ENCODE data around the gene TEX10.

TEX10 gene

GRCh38 chr9:100284247-100284646 is 68.5 kb downstream of the TEX10 start:
- DNase-seq (ENCODE audit: low read depth) = no peak

GRCh38 chr9:100282388-100282719 is 70.4 kb downstream of the TEX10 start:
- DNase-seq (ENCODE audit: low read depth) = no peak

- DNase-seq (ENCODE audit: low read depth) = no peak
These were observed 70.9 kb downstream of the TEX10 start for GRCh38 chr9:100281676-100282387.

- no peak for DNase-seq (ENCODE audit: low read depth)
These were observed 71.7 kb downstream of the TEX10 start for GRCh38 chr9:100281066-100281465.

DNA sequence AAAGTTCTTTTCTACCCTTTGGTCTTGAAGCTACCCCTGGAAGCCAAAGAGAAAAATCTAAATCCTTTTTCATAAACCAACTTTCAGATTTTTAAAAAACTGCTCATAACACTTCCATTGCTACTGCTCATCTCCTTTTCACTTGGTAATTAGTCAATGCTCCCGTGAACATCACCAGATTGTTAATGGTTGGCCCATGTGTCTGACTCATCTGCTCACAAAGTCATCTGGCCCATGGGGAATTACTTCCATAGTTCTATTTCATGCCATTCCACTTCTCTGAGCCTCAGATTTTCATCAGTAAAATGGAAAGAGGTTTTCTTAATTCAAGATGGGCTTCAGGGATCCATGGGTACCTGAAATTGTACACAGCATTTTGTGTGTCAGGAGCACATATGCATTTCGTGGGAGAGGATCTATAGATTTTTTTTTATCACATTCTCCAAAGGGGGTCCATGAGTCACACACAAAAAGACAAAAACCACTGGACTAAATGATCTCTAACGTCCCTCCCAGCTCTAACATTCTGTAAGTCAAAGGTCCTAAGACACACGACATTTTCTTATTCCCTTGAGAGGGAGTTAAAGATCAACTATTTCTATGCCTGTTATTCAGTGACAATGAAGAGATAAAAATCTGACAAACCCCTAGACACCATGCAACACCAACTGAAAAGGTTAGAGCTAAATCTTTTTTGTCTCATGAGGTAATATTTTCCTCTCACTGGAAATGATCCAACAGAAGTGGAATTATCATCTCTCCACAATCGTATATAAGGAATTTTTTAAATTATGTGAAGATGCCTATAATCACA is 75.4 kb downstream of the TEX10 start:
- DNase-seq (ENCODE audit: low read depth) = peak; percentile 58

DNA sequence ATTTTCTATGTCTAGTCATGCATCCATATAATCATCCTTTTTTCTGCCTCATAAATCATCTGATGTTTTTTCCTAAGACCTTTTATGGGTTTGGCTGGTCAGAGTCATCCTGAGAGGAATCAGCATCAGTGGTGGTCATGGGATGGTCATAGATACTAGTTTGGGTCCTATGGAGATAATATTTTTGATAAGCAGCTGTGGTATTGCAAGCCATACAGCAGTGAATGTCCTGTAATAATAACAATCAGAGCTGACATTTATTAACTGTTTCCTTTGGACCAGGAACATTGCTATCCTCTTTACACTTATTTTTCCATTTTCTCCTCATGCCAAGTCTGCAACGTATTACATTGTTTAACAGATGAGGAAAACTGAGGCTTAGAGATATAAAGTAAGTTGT is 83.1 kb downstream of the TEX10 start:
- DNase-seq (ENCODE audit: low read depth) = peak; percentile 9

DNA sequence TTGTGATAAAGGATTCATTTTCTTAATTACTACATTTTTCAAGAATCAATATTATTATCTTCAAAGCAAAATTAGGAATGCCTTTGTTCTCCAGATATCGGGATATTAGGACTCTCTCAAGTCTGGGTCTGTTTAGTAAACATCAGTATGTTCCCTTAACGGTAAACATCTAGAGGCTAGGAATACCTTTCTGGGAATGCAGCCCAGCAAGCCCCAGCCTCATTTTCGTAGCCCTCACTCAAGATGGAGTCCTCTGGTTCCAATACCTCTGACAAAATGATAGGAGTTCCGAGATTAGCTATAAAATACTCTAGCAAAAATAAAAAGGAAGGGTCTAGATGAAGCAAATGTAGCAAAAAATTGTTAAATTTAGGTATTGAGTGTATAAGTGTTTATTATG is 84.5 kb downstream of the TEX10 start:
- no peak for DNase-seq (ENCODE audit: low read depth)

GRCh38 chr9:100267211-100267610 is 85.5 kb downstream of the TEX10 start:
- DNase-seq (ENCODE audit: low read depth) = no peak

All from amniotic epithelial cell (primary cell).